Measurements from ENCODE around the gene RDX. TPM values are rescaled to one million over a fixed set of nuclear protein-coding genes. Genes with fewer than 3 reads are reported as not detected.

Gene RDX
- total RNA-seq, 2 experiments from 2014 or later = 23.7 to 25.5 TPM

GRCh38 chr11:110168033-110168803 lies 128.2 kb downstream of the RDX start:
- Histone ChIP-seq H4K20me1 (ENCODE audit: insufficient read depth, low read length) (no peaks in the 10 kb centered on the region), H3K27ac (ENCODE audit: low read depth, low read length, poor library complexity, severe bottlenecking) (no peak overlapping the region), H3K36me3 (ENCODE audit: insufficient read depth, low read length) (no peaks in the 10 kb centered on the region), H2AFZ (ENCODE audit: low read length) (no peak overlapping the region), H3K4me2 (ENCODE audit: low read length) (no peak overlapping the region), H3K9me2 (ENCODE audit: insufficient read depth, low read length) (no peaks in the 10 kb centered on the region), H3K4me1 (ENCODE audit: insufficient read depth, low read length, poor library complexity, severe bottlenecking) (no peaks in the 10 kb centered on the region), H3K9me3 (ENCODE audit: low read length) (no peaks in the 10 kb centered on the region), H3K79me2 (ENCODE audit: insufficient read depth, low read depth, low read length) (no peaks in the 10 kb centered on the region), H3K4me3 (ENCODE audit: low read depth, low read length, poor library complexity, severe bottlenecking) (no peak overlapping the region)
- CTCF ChIA-PET (ENCODE audit: unreplicated experiment) = no interaction called here
- POLR2A ChIA-PET = interaction anchor here (0.5 kb wide), 1 partner anchor 192 kb away, joined by 3 read pairs; no protein-coding TSS in a partner anchor
- no TSS peak for BruUV-seq (replicated peaks)
- TF ChIP-seq EZH2phosphoT487 (IDR thresholded peaks at IDR 0.05; ENCODE audit: borderline replicate concordance, low read depth, low read length) = no peak
- no peak for TF ChIP-seq CTCF (conservative IDR thresholded peaks at IDR 0.05; ENCODE audit: low read length)
- no peak for DNase-seq (ENCODE audit: low spot score)
- intact Hi-C loops (cut with micrococcal nuclease; ENCODE audit: unreplicated experiment) = no loop called here

GRCh38 chr11:110165039-110165925 lies 131.1 kb downstream of the RDX start:
- Histone ChIP-seq H4K20me1 (ENCODE audit: insufficient read depth, low read length) (no peaks in the 10 kb centered on the region), H3K9me3 (ENCODE audit: low read length) (no peaks in the 10 kb centered on the region), H2AFZ (ENCODE audit: low read length) (no peak overlapping the region), H3K4me1 (ENCODE audit: insufficient read depth, low read length, poor library complexity, severe bottlenecking) (no peaks in the 10 kb centered on the region), H3K36me3 (ENCODE audit: insufficient read depth, low read length) (no peaks in the 10 kb centered on the region), H3K9me2 (ENCODE audit: insufficient read depth, low read length) (no peaks in the 10 kb centered on the region), H3K4me2 (ENCODE audit: low read length) (no peak overlapping the region), H3K27ac (ENCODE audit: low read depth, low read length, poor library complexity, severe bottlenecking) (no peak overlapping the region), H3K79me2 (ENCODE audit: insufficient read depth, low read depth, low read length) (no peaks in the 10 kb centered on the region), H3K4me3 (ENCODE audit: low read depth, low read length, poor library complexity, severe bottlenecking) (no peak overlapping the region)
- intact Hi-C loops (cut with micrococcal nuclease; ENCODE audit: unreplicated experiment) = no loop called here
- ChIA-PET CTCF (ENCODE audit: unreplicated experiment) (no interaction called here), POLR2A (interaction anchor here (0.6 to 1.4 kb wide), 4 partner anchors 23 to 1297 kb away, joined by 3 to 5 read pairs (median 4); no protein-coding TSS in a partner anchor)
- no peak for DNase-seq (ENCODE audit: low spot score)
- TF ChIP-seq CTCF (conservative IDR thresholded peaks at IDR 0.05; ENCODE audit: low read length) = no peak
- TF ChIP-seq EZH2phosphoT487 (IDR thresholded peaks at IDR 0.05; ENCODE audit: borderline replicate concordance, low read depth, low read length) = no peak
- BruUV-seq (replicated peaks) = no TSS peak

Measured in OCI-LY7 (cell line).